Activated CD4-positive, alpha-beta T cell treated with anti-CD3 and anti-CD28 coated beads, Interleukin-2, amount 10 ng/mL, durations not matched to agents 7 days and 5 days (primary cell): ENCODE data around the gene LIF. TPM values are rescaled to one million over a fixed set of nuclear protein-coding genes. Genes with fewer than 3 reads are reported as not detected.
"Not testable (repeated sequence)": the region's sequence is repeated elsewhere in the genome, so short reads cannot be mapped to it uniquely, and the experiment has no call there.

Source experiments
- CTCF ChIA-PET: fragments of 350-600 bp; sonication (Branson Sonifier 250); formaldehyde crosslinking; loops from one replicate; lab custom pipeline; 2021; ENCODE audit warnings: antibody characterized with exemption; lab: Charles Lee
- POLR2A ChIA-PET: fragments of 350-600 bp; sonication (Branson Sonifier 250); formaldehyde crosslinking; loops from one replicate; lab custom pipeline; 2021; ENCODE audit warnings: antibody characterized with exemption; lab: Charles Lee
- DNase-seq: peaks from one replicate; pipeline ENCODE4 v3.0.0-alpha.2; 2020
- H3K27ac Mint-ChIP-seq: one replicate; pipeline ENCODE4 v1.8.0; 2021; ENCODE audit warnings: mild to moderate bottlenecking, moderate library complexity, mixed read lengths
- H3K27me3 Mint-ChIP-seq: one replicate; pipeline ENCODE4 v1.8.0; 2021; ENCODE audit warnings: mixed read lengths
- H3K36me3 Mint-ChIP-seq: one replicate; pipeline ENCODE4 v1.8.0; 2021; ENCODE audit warnings: low read depth, mixed read lengths
- H3K4me1 Mint-ChIP-seq: one replicate; pipeline ENCODE4 v1.8.0; 2021; ENCODE audit warnings: mixed read lengths
- H3K4me3 Mint-ChIP-seq: one replicate; pipeline ENCODE4 v1.8.0; 2021; ENCODE audit warnings: mild to moderate bottlenecking, moderate library complexity, mixed read lengths
- H3K9me3 Mint-ChIP-seq: one replicate; pipeline ENCODE4 v1.8.0; 2021; ENCODE audit warnings: mixed read lengths
- total RNA-seq, 2 experiments: library from RNA; stranded (reverse); gene quantifications; one replicate each; pipeline ENCODE4 v1.2.3, GENCODE V29; 2021

Gene LIF
- total RNA-seq, 2 experiments from 2014 or later: 102 to 103 TPM

GRCh38 chr22:30205281-30206115, 41.1 kb downstream of the LIF start:
- POLR2A ChIA-PET: no interaction called here

DNA sequence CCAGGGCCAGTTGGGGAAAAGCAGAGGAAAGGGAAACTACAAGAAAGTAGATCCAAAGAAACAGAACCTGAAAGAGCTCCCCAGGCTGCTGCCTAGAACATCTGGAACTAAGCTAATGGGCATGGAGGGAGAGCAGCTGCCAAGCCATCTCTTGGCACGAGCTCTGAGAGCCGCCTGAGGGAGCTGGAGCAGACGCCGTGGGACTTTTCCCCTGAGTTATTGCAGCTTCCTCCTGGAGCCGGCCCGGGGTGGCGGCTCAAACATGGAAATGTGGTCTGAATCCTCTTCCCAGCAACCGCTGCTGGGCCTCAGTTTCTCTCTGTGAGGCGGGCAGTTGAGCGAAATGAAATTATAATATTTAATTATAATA, 41.8 kb downstream of the LIF start:
- no peaks in the 10 kb centered on the region for H3K27me3 Mint-ChIP-seq
- CTCF ChIA-PET: interaction anchor here (1.0 to 2.8 kb wide), 4 partner anchors 9 to 26 kb away, joined by 3 to 8 read pairs (median 6); no protein-coding TSS in a partner anchor
- no peak for DNase-seq

More at GRCh38 chr22:30205281-30206115, 41.1 kb downstream of the LIF start:
- Mint-ChIP-seq H3K36me3 (peaks cover 7% of the 10 kb centered on the region), H3K4me1 (peaks cover 31% of the 10 kb centered on the region), H3K27me3 (no peaks in the 10 kb centered on the region), H3K9me3 (peaks cover 13% of the 10 kb centered on the region), H3K4me3 (no peak overlapping the region), H3K27ac (peak overlapping the region; percentile 25)
- DNase-seq: no peak
- CTCF ChIA-PET: interaction anchor here (1.0 to 2.8 kb wide), 3 partner anchors 10 to 25 kb away, joined by 3 to 8 read pairs (median 8); no protein-coding TSS in a partner anchor

DNA sequence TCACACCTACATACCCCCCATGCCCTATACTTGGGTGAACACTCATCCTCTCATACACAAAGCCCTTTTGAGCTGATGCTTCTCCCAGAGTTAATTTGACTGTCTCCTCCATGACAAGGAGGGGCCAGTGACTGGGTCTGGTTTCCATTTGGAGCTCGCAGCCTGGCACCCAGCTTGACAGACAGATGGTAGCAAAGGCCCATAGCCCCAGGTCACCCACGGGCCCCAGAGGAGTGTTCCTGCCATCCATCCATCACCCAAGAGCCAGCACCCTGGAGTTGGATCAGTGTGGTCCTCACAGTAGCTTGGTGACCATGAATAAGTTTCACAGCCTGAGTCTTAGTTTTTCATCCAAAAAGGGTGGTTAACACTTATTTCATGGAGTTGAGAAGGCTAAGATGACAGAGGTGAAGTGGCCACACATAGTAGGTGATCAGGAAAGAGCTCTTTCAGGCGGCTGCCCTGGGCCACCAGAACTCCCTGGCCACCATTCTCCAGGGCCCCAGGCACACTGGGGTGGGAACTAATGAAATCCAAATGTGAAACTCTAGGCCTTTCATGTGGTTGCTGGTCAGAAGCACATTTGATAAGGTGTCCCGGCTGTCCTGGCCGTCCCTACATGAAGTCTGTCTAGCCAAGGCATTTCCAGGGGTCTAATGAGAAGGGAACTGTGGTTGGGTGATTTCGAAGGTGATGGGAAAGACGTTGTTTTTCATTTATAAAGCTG, 42.4 kb downstream of the LIF start:
- Mint-ChIP-seq H3K4me1 (peaks cover 32% of the 10 kb centered on the region), H3K27me3 (no peaks in the 10 kb centered on the region), H3K36me3 (peaks cover 7% of the 10 kb centered on the region), H3K9me3 (peaks cover 13% of the 10 kb centered on the region), H3K4me3 (no peak overlapping the region), H3K27ac (no peak overlapping the region)
- DNase-seq: no peak
- POLR2A ChIA-PET: no interaction called here
- CTCF ChIA-PET: interaction anchor here (0.8 to 2.8 kb wide), 6 partner anchors 8 to 30 kb away, joined by 3 to 8 read pairs (median 3); no protein-coding TSS in a partner anchor

More for the DNA sequence above, 41.8 kb downstream of the LIF start:
- H3K36me3 Mint-ChIP-seq: peaks cover 7% of the 10 kb centered on the region
- H3K4me3 Mint-ChIP-seq: no peak overlapping the region
- H3K4me1 Mint-ChIP-seq: peaks cover 29% of the 10 kb centered on the region
- no peak overlapping the region for H3K27ac Mint-ChIP-seq
- POLR2A ChIA-PET: no interaction called here
- H3K9me3 Mint-ChIP-seq: peaks cover 13% of the 10 kb centered on the region

DNA sequence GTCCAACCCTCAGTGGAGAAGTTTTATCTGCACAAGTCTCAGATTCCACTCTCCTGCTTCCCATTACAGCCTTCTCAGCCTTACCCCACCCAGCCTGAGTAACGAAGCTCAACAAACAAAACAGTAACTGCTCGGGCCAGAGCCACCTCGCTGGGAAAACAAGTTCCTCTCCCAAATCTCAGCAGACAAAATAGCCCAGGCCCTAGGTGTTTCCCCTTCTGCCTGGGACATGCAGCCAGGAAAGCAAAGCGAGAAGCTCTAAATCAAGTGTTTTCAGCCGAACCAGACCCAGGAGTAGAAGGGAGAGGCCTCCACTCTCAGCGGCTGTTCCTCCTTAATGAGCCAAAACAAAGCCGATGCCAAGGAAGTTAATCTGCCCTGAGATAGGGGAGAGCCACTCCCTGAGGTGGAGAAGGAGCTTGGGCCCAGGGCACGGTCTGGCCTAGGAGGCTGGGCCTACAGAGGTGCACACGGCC, 44.0 kb downstream of the LIF start:
- H3K4me3 Mint-ChIP-seq: no peak overlapping the region
- H3K36me3 Mint-ChIP-seq: peaks cover 7% of the 10 kb centered on the region
- no peaks in the 10 kb centered on the region for H3K27me3 Mint-ChIP-seq
- H3K4me1 Mint-ChIP-seq: peaks cover 35% of the 10 kb centered on the region
- H3K9me3 Mint-ChIP-seq: peaks cover 13% of the 10 kb centered on the region
- ChIA-PET CTCF (interaction anchor here (0.8 to 4.6 kb wide), 2 partner anchors 12 to 32 kb away, joined by 3 to 23 read pairs; no protein-coding TSS in a partner anchor), POLR2A (no interaction called here)
- H3K27ac Mint-ChIP-seq: no peak overlapping the region
- no peak for DNase-seq

- ChIA-PET CTCF (interaction anchor here (0.8 to 4.6 kb wide), 2 partner anchors 11 to 33 kb away, joined by 3 to 23 read pairs; no protein-coding TSS in a partner anchor), POLR2A (no interaction called here)
- H3K36me3 Mint-ChIP-seq: peaks cover 7% of the 10 kb centered on the region
- no peaks in the 10 kb centered on the region for H3K27me3 Mint-ChIP-seq
- H3K27ac Mint-ChIP-seq: no peak overlapping the region
- peaks cover 13% of the 10 kb centered on the region for H3K9me3 Mint-ChIP-seq
- no peak for DNase-seq
- H3K4me1 Mint-ChIP-seq: peaks cover 38% of the 10 kb centered on the region
- no peak overlapping the region for H3K4me3 Mint-ChIP-seq
These were observed 44.6 kb downstream of the LIF start for GRCh38 chr22:30201945-30202344.

DNA sequence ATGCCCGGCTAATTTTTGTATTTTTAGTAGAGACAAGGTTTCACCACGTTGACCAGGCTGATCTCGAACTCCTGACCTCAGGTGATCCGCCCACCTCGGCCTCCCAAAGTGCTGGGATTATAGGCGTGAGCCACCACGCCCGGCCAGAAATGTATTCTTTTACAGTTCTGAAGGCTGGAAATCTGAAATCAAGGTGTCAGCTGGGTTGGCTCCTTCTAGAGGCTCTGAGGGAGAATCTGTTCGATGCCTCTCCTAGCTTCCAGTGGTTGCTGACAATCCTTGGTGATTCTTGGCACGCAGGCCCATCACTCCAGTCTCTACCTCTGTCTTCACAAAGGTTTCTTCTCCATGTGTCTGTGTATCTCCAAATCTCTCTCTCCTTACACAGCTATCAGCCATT, 45.7 kb downstream of the LIF start:
- DNase-seq, H3K27me3 Mint-ChIP-seq, POLR2A ChIA-PET, H3K4me3 Mint-ChIP-seq, H3K36me3 Mint-ChIP-seq, H3K27ac Mint-ChIP-seq: not testable (repeated sequence)
- Mint-ChIP-seq H3K4me1 (peaks cover 43% of the 10 kb centered on the region), H3K9me3 (peaks cover 13% of the 10 kb centered on the region)
- CTCF ChIA-PET: interaction anchor here (4.6 kb wide), 1 partner anchor 10 kb away, joined by 23 read pairs; no protein-coding TSS in a partner anchor

DNA sequence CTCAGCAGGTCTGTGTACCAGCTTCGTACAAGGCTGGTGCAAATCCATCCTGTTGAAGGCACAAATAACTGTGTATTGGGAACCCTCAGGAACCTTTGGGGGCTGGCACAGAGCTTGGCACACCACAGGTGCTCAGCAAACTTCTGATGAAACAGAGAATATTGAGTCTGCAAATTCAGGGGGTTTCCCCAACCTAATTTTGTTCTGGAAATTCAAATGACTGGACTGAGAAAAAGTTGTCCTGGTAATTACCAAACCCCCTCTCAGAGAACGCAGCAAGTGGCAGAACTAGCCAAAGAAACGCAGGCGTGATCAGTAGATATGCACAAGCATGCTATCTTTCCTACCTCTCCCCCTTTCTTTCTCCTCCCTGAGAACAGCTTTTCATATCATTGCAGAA, 47.6 kb downstream of the LIF start:
- CTCF ChIA-PET: interaction anchor here (0.5 to 4.6 kb wide), 6 partner anchors 8 to 29 kb away, joined by 3 to 23 read pairs (median 6); no protein-coding TSS in a partner anchor
- Mint-ChIP-seq H3K36me3 (peaks cover 21% of the 10 kb centered on the region), H3K4me1 (peaks cover 56% of the 10 kb centered on the region), H3K4me3 (no peak overlapping the region), H3K27me3 (no peaks in the 10 kb centered on the region), H3K9me3 (peaks cover 19% of the 10 kb centered on the region), H3K27ac (no peak overlapping the region)
- POLR2A ChIA-PET: no interaction called here
- no peak for DNase-seq

DNA sequence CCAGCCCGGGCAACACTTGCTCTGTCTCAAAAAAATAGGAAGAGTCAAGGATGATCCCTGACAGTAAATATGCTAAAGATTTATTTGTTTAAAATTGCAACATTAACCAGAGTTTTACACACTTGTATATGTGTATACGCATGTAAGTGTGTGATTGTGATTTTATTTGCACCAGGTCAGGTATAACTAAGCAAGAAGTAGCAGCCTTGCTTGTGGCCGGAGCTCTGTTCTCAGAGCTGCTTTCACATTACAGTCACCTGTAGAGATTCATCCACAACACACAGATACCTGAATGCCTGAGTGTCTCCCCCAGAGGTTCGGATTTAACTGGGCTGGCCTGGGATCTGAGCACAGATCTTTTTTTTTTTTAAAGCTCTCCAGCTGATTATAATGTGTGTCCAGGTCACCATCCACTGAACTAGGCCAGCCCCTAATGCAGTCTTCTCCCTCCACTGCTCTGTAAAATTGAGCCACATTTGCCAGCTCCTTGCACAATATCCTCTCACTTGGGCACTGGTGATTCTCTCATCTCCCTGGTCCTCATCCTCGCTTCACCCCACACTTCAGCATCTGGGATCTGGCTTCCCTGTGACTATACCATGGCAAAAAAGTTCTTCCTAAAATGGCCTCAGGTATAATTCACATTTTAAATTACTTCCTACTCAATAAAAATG, 48.3 kb downstream of the LIF start:
- DNase-seq: no peak
- no peak overlapping the region for H3K4me3 Mint-ChIP-seq
- H3K9me3 Mint-ChIP-seq: peaks cover 22% of the 10 kb centered on the region
- no peak overlapping the region for H3K27ac Mint-ChIP-seq
- peaks cover 26% of the 10 kb centered on the region for H3K36me3 Mint-ChIP-seq
- ChIA-PET POLR2A (no interaction called here), CTCF (interaction anchor here (0.6 to 1.2 kb wide), 8 partner anchors 9 to 75 kb away, joined by 3 to 5 read pairs (median 3); no protein-coding TSS in a partner anchor)
- H3K4me1 Mint-ChIP-seq: peaks cover 57% of the 10 kb centered on the region
- H3K27me3 Mint-ChIP-seq: no peaks in the 10 kb centered on the region

DNA sequence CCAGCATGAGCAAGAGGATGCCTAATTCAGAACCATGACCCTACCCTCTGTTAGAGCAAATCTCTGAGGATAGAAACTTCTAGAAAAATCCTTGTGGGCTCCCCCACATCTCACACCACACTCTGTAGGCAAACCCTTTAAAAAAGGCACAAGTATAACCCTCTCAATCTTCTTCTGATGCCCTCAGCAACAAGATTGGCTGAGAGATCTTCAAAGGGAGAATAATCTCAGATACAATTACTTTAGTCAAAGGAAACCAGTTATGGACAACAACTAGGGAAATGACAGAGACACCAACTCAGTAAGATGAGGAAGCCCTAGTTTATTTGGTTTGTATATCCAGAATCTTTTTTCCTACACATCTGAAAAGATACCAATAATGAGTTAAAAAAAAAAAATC, 49.2 kb downstream of the LIF start:
- Mint-ChIP-seq H3K27me3 (no peaks in the 10 kb centered on the region), H3K4me3 (no peak overlapping the region), H3K9me3 (peaks cover 27% of the 10 kb centered on the region), H3K27ac (peak overlapping the region; percentile 88), H3K36me3 (peaks cover 35% of the 10 kb centered on the region), H3K4me1 (peaks cover 66% of the 10 kb centered on the region)
- DNase-seq: no peak
- ChIA-PET CTCF (interaction anchor here (1.1 to 2.6 kb wide), 5 partner anchors 7 to 37 kb away, joined by 3 to 8 read pairs (median 3); no protein-coding TSS in a partner anchor), POLR2A (no interaction called here)

DNA sequence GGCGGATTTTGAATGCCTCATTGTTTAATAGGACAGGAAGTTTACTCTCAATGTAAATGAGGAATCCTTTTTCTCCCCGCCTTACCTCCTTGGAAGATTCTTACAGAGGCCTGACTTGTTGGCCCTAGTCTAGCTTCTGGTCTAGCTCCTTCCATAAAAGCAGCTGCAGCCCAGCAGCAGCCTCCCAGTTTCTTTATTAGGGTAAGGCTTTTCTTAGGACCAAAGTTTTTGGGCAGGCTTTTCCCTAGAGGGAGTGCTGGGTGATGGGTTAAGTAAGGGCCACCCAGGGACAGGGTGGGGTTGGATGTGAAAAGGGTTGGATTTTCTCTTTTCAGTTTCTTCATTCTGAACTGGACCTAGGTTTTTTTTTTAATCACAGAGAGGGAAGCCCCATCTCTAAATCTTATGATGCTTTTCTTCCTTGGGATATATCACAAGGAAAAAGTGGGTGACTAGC, 49.7 kb downstream of the LIF start:
- H3K27ac Mint-ChIP-seq: peak overlapping the region; percentile 88
- H3K27me3 Mint-ChIP-seq: no peaks in the 10 kb centered on the region
- DNase-seq: no peak
- ChIA-PET POLR2A (no interaction called here), CTCF (interaction anchor here (1.1 to 2.6 kb wide), 6 partner anchors 8 to 37 kb away, joined by 3 to 8 read pairs (median 5); no protein-coding TSS in a partner anchor)
- H3K4me1 Mint-ChIP-seq: peaks cover 71% of the 10 kb centered on the region
- H3K36me3 Mint-ChIP-seq: peaks cover 38% of the 10 kb centered on the region
- H3K9me3 Mint-ChIP-seq: peaks cover 26% of the 10 kb centered on the region
- no peak overlapping the region for H3K4me3 Mint-ChIP-seq

DNA sequence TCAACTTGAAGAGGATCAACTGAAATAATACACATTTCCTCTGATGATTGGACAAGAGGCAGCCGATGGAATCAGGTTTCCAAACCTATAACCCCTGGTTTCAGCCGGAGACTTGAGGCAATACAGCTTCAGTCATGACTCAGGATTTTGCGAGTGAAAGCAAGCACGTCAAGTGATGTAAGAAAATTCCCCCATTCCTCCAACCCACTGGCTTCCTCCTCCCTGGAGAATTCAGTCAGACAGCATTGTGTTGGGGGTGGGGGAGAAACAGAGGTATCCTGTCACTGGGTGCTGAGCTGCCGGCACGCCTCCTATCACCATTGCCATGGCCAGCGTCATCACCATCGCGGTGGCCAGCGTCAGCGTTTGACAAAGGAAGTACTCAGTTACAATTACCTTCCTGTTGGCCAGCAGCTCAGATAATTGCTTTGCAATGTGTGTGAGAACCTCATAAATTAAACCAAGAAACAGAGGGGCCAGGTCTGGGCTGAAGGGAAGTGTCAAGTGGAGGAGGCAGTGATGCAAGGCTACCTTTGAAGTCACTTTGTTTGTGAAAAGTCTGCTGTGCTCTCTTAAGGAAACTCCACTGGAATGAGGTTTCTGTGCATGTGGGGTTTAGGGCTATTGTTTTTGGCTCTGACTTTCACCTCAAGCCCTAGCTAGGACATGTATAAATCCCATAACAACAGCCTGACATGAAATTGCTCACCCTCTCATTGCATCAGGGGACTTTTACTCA, 50.2 kb downstream of the LIF start:
- CTCF ChIA-PET: interaction anchor here (1.1 to 2.6 kb wide), 7 partner anchors 8 to 36 kb away, joined by 3 to 8 read pairs (median 5); no protein-coding TSS in a partner anchor
- no peaks in the 10 kb centered on the region for H3K27me3 Mint-ChIP-seq
- peaks cover 35% of the 10 kb centered on the region for H3K36me3 Mint-ChIP-seq
- POLR2A ChIA-PET: no interaction called here
- peaks cover 75% of the 10 kb centered on the region for H3K4me1 Mint-ChIP-seq
- H3K27ac Mint-ChIP-seq: peak overlapping the region; percentile 88
- DNase-seq: peak; percentile 28
- peaks cover 23% of the 10 kb centered on the region for H3K9me3 Mint-ChIP-seq
- H3K4me3 Mint-ChIP-seq: no peak overlapping the region
